MCF 10A (cell line): Measurements from ENCODE around the gene FASTKD3. TPM values are rescaled to one million over a fixed set of nuclear protein-coding genes. Genes with fewer than 3 reads are reported as not detected.

Source experiments
- BruUV-seq: library from RNA; stranded (reverse); fragments of 400-500 nt; replicated peaks from 2 replicates; lab custom pipeline; 2021; lab: Mats Ljungman, UMichigan
- CTCF ChIA-PET: fragments of 300-600 bp; sonication (Branson Sonifier 250); formaldehyde crosslinking; extraction: SDS; loops from one replicate; lab custom pipeline; 2021; ENCODE audit warnings: antibody characterized with exemption, inconsistent platforms; lab: Yijun Ruan, JAX
- POLR2A ChIA-PET: fragments of 300-600, 350-650 bp; sonication (Branson Sonifier 250); formaldehyde crosslinking; extraction: SDS; loops from one replicate; lab custom pipeline; 2020; ENCODE audit warnings: antibody characterized with exemption, inconsistent platforms; lab: Yijun Ruan, JAX
- DNase-seq: peaks from one replicate; pipeline ENCODE4 v3.0.0-alpha.2; 2018; ENCODE audit not compliant: unreplicated experiment
- H3K27ac Mint-ChIP-seq: one replicate; pipeline ENCODE4 v1.8.0; 2022; ENCODE audit warnings: mild to moderate bottlenecking, low read depth, mixed read lengths; ENCODE audit not compliant: unreplicated experiment
- H3K27me3 Mint-ChIP-seq: one replicate; pipeline ENCODE4 v1.8.0; 2022; ENCODE audit warnings: mixed read lengths; ENCODE audit not compliant: insufficient read depth, unreplicated experiment
- H3K36me3 Mint-ChIP-seq: one replicate; pipeline ENCODE4 v1.8.0; 2022; ENCODE audit warnings: mild to moderate bottlenecking, moderate library complexity, mixed read lengths; ENCODE audit not compliant: insufficient read depth, unreplicated experiment
- H3K4me1 Mint-ChIP-seq: one replicate; pipeline ENCODE4 v1.8.0; 2022; ENCODE audit warnings: mixed read lengths; ENCODE audit not compliant: insufficient read depth, unreplicated experiment
- H3K4me3 Mint-ChIP-seq: one replicate; pipeline ENCODE4 v1.8.0; 2022; ENCODE audit warnings: mild to moderate bottlenecking, moderate library complexity, mixed read lengths; ENCODE audit not compliant: unreplicated experiment
- H3K9me3 Mint-ChIP-seq: one replicate; pipeline ENCODE4 v1.8.0; 2022; ENCODE audit warnings: mixed read lengths; ENCODE audit not compliant: unreplicated experiment
- intact Hi-C: fragments of 100-400 bp; cut with micrococcal nuclease; formaldehyde crosslinking; loops from 2 replicates; pipeline ENCODE4 v1.14.1; 2022
- total RNA-seq: library from RNA; stranded (reverse); gene quantifications from 2 replicates; pipeline ENCODE4 v1.2.3, GENCODE V29; 2022
- TF ChIP-seq, protein P1 (sequence below): fragments of 200-600 bp; IDR thresholded peaks from one replicate; pipeline ENCODE4 v1.8.0; 2022; ENCODE audit warnings: antibody characterized with exemption, mild to moderate bottlenecking; ENCODE audit not compliant: unreplicated experiment

Gene FASTKD3
- total RNA-seq, 1 experiment from 2014 or later = 7.8 TPM

DNA sequence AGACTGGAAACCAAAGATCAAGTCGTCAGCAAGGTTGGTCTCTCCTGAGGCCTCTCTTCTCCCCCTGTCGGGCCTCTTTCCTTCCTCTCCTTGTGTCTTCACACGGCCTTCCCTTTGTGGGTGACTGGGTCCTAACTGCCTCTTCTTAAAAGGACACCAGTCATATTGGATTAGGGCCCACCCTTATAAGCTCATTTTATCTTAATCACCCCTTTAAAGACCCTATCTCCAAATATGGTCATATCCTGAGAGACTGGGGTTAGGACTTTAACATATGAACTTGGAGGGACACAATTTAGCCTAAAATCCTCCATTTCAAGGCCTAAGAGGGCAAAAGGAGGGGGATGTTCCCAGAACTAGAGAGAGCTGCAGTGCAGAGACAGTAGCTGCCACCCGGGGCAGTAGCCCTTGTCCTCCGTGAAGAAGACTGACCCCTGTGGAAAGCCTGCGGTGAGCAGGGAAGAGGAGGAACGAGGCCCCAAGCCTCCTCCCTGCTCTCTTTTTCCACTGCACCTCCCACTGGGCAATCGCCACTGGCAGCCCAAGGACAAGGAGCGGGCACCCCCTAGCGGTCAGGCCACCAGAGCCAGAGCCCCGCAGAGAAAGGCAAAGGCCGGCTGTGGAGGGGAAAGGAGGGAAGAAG is 52.8 kb downstream of the FASTKD3 start:
- TF ChIP-seq, protein P1, sequence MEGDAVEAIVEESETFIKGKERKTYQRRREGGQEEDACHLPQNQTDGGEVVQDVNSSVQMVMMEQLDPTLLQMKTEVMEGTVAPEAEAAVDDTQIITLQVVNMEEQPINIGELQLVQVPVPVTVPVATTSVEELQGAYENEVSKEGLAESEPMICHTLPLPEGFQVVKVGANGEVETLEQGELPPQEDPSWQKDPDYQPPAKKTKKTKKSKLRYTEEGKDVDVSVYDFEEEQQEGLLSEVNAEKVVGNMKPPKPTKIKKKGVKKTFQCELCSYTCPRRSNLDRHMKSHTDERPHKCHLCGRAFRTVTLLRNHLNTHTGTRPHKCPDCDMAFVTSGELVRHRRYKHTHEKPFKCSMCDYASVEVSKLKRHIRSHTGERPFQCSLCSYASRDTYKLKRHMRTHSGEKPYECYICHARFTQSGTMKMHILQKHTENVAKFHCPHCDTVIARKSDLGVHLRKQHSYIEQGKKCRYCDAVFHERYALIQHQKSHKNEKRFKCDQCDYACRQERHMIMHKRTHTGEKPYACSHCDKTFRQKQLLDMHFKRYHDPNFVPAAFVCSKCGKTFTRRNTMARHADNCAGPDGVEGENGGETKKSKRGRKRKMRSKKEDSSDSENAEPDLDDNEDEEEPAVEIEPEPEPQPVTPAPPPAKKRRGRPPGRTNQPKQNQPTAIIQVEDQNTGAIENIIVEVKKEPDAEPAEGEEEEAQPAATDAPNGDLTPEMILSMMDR = peak; percentile 90
- intact Hi-C loops = loop anchor here (1.0 to 5.0 kb wide), 3 partner anchors 69 to 1049 kb away; no protein-coding TSS in a partner anchor
- POLR2A ChIA-PET = interaction anchor here (1.3 kb wide), 1 partner anchor 17 kb away, joined by 3 read pairs; no protein-coding TSS in a partner anchor
- Mint-ChIP-seq H3K9me3 (no peaks in the 10 kb centered on the region), H3K27ac (no peak overlapping the region), H3K4me3 (no peak overlapping the region), H3K36me3 (no peaks in the 10 kb centered on the region), H3K4me1 (no peaks in the 10 kb centered on the region), H3K27me3 (peaks cover 61% of the 10 kb centered on the region)
- peak; percentile 75 for DNase-seq
- BruUV-seq = no TSS peak
- CTCF ChIA-PET = interaction anchor here (0.6 to 4.1 kb wide), 33 partner anchors 9 to 1202 kb away, joined by 3 to 28 read pairs (median 4); no protein-coding TSS in a partner anchor

DNA sequence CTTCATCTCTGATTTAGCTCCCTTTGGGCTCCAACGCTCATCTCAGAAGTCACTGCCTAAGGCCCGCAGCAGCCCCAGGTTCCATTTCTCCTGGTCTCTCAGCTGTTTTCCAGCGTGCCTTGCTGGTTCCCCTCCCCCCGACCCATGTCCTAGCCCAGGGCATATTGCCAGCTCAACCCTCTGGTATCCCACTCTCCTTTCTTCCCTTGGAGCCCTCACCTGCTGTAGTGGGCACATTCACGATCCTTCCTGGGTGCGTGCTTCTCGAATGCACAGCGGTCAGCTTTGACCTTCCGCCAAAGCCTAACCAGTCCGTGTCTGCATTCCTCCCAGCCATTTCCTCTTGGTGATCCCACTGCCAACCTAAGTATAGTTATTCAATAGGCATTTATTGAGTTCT is 54.0 kb downstream of the FASTKD3 start:
- ChIA-PET POLR2A (no interaction called here), CTCF (interaction anchor here (0.6 to 4.1 kb wide), 12 partner anchors 9 to 1144 kb away, joined by 3 to 28 read pairs (median 3); no protein-coding TSS in a partner anchor)
- H3K4me1 Mint-ChIP-seq = no peaks in the 10 kb centered on the region
- intact Hi-C loops = loop anchor here (5.0 kb wide), 2 partner anchors 68 to 1048 kb away; no protein-coding TSS in a partner anchor
- H3K4me3 Mint-ChIP-seq = no peak overlapping the region
- H3K27ac Mint-ChIP-seq = no peak overlapping the region
- no peaks in the 10 kb centered on the region for H3K36me3 Mint-ChIP-seq
- TF ChIP-seq, protein P1 = no peak
- peaks cover 62% of the 10 kb centered on the region for H3K27me3 Mint-ChIP-seq
- H3K9me3 Mint-ChIP-seq = no peaks in the 10 kb centered on the region
- no TSS peak for BruUV-seq
- DNase-seq = no peak

DNA sequence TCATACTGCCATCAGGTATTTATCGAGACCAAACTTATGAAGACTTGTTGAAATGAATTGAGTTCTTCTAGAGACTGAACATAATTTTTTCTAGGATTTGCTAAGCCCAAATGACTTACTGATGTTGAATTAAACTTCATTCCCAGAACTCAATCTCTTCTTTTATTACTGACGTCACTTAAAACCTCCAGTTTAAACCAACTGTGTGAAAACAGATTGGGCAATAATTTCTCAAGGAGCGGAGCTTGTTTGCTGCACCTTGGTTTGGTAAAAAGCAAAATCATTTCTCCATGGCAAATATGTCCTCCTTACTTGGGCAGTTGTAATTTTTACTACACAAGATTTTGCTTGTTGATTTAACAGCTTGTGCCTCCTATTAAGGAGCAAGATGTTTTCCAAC is 55.3 kb downstream of the FASTKD3 start:
- POLR2A ChIA-PET = interaction anchor here (1.2 kb wide), 1 partner anchor 665 kb away, joined by 3 read pairs; no protein-coding TSS in a partner anchor
- no peaks in the 10 kb centered on the region for H3K9me3 Mint-ChIP-seq
- CTCF ChIA-PET = interaction anchor here (0.6 to 4.1 kb wide), 9 partner anchors 9 to 1389 kb away, joined by 3 to 28 read pairs (median 3); no protein-coding TSS in a partner anchor
- no peaks in the 10 kb centered on the region for H3K36me3 Mint-ChIP-seq
- no peaks in the 10 kb centered on the region for H3K4me1 Mint-ChIP-seq
- peak; percentile 8 for DNase-seq
- H3K27ac Mint-ChIP-seq = no peak overlapping the region
- H3K27me3 Mint-ChIP-seq = peaks cover 59% of the 10 kb centered on the region
- BruUV-seq = no TSS peak
- intact Hi-C loops = no loop called here
- no peak overlapping the region for H3K4me3 Mint-ChIP-seq
- TF ChIP-seq, protein P1 = no peak

DNA sequence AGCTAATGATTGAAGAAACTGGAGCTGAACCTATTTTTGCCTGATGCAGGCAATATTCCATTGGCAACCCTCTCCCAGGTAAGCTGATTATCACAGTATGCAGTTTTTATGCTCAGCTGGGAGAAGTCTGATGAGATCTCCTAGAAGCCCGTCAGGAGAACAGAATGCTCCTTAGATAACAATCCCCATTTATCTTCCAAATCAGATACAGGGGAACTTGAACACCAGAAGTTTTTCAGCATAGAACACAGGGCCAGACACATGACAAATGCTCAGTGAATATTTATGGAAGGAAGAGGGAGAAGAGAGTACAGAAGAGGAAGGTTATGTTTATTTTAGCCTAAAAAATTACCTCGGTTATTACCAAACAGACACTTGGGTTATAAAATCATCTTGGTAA is 55.8 kb downstream of the FASTKD3 start:
- POLR2A ChIA-PET = interaction anchor here (1.2 kb wide), 1 partner anchor 666 kb away, joined by 3 read pairs; no protein-coding TSS in a partner anchor
- Mint-ChIP-seq H3K27ac (no peak overlapping the region), H3K4me1 (no peaks in the 10 kb centered on the region), H3K9me3 (no peaks in the 10 kb centered on the region), H3K36me3 (no peaks in the 10 kb centered on the region), H3K4me3 (no peak overlapping the region), H3K27me3 (peaks cover 65% of the 10 kb centered on the region)
- TF ChIP-seq, protein P1 = no peak
- intact Hi-C loops = no loop called here
- BruUV-seq = no TSS peak
- CTCF ChIA-PET = interaction anchor here (0.6 to 1.5 kb wide), 4 partner anchors 9 to 1047 kb away, joined by 3 to 5 read pairs (median 3); no protein-coding TSS in a partner anchor
- DNase-seq = no peak
